MM.1S (cell line): ENCODE measurements around the gene SKOR1.

Source experiments
- CTCF ChIP-seq: fragments of 300-600 bp; sonication (generic); IDR thresholded peaks from 2 replicates; pipeline ENCODE4 v1.5.1; 2016; ENCODE audit warnings: antibody characterized with exemption, low read length, mixed read lengths
- EZH2 ChIP-seq: fragments of 300-600 bp; sonication (generic); optimal IDR thresholded peaks from 2 replicates; pipeline ENCODE3; 2017; ENCODE audit warnings: low read depth, mild to moderate bottlenecking, antibody characterized with exemption, low read length, mixed read lengths
- EZH2phosphoT487 ChIP-seq: fragments of 300-600 bp; sonication (generic); IDR thresholded peaks from 2 replicates; pipeline ENCODE4 v1.6.1; 2018; ENCODE audit warnings: antibody characterized with exemption, low read length

- TF ChIP-seq EZH2phosphoT487 (no peak), EZH2 (no peak), CTCF (no peak)
These were observed 44.4 kb downstream of the SKOR1 start for GRCh38 chr15:67869701-67870100.
